NCI-H1694 treated with DMSO at 0.1 percent for 48 hours (cell line): Measurements from ENCODE around the gene ANAPC7.
"Not testable (repeated sequence)": the region's sequence is repeated elsewhere in the genome, so short reads cannot be mapped to it uniquely, and the experiment has no call there.

ENCODE experiments used
- DNase-seq: peaks from one replicate; lab custom pipeline; 2025; lab: John Stamatoyannopoulos, UW

The ANAPC7 gene

GRCh38 chr12:110348431-110349059, 55.0 kb downstream of the ANAPC7 start:
- DNase-seq: no peak

- no peak for DNase-seq
Observed at GRCh38 chr12:110347767-110348166, 55.7 kb downstream of the ANAPC7 start.

GRCh38 chr12:110345963-110346362, 57.5 kb downstream of the ANAPC7 start:
- no peak for DNase-seq

GRCh38 chr12:110345176-110345661, 58.3 kb downstream of the ANAPC7 start:
- DNase-seq: no peak

- no peak for DNase-seq
Observed at GRCh38 chr12:110344657-110345056, 58.9 kb downstream of the ANAPC7 start.

- no peak for DNase-seq
Observed at GRCh38 chr12:110343736-110344555, 59.6 kb downstream of the ANAPC7 start.

- DNase-seq: no peak
Observed at GRCh38 chr12:110343114-110343513, 60.4 kb downstream of the ANAPC7 start.

GRCh38 chr12:110342157-110342556, 61.4 kb downstream of the ANAPC7 start:
- DNase-seq: no peak

GRCh38 chr12:110340706-110341105, 62.8 kb downstream of the ANAPC7 start:
- DNase-seq: no peak

- not testable (repeated sequence) for DNase-seq
Observed at GRCh38 chr12:110340261-110340660, 63.2 kb downstream of the ANAPC7 start.

- no peak for DNase-seq
Observed at GRCh38 chr12:110339184-110339952, 64.1 kb downstream of the ANAPC7 start.

GRCh38 chr12:110338754-110339153, 64.8 kb downstream of the ANAPC7 start:
- DNase-seq: peak; percentile 11

GRCh38 chr12:110337912-110338710, 65.4 kb downstream of the ANAPC7 start:
- no peak for DNase-seq

GRCh38 chr12:110335481-110336045, 67.9 kb downstream of the ANAPC7 start:
- DNase-seq: no peak

GRCh38 chr12:110333201-110333600, 70.3 kb downstream of the ANAPC7 start:
- DNase-seq: no peak

GRCh38 chr12:110330544-110330943, 73.0 kb downstream of the ANAPC7 start:
- no peak for DNase-seq

- no peak for DNase-seq
Observed at GRCh38 chr12:110330124-110330523, 73.4 kb downstream of the ANAPC7 start.

- DNase-seq: no peak
Observed at GRCh38 chr12:110329710-110330109, 73.8 kb downstream of the ANAPC7 start.
